ENCODE results near the gene ACTL9.

GRCh38 chr19:8698433-8699063 is at the start of gene ACTL9:
- TF ChIP-seq POLR2A (IDR thresholded peaks at IDR 0.05) (no peak), CTCF (IDR thresholded peaks at IDR 0.05) (no peak), POLR2AphosphoS5 (IDR thresholded peaks at IDR 0.05; ENCODE audit: insufficient read depth in 1 of 2, low read depth in 1 of 2) (no peak)
